ENCODE data around the gene GSKIP. TPM values are rescaled to one million over a fixed set of nuclear protein-coding genes. Genes with fewer than 3 reads are reported as not detected.
A peak's percentile ranks its signal among the peaks of the same experiment; 100 is the strongest.

Gene GSKIP
- total RNA-seq, 1 experiment from 2014 or later, result 26.8 TPM

DNA sequence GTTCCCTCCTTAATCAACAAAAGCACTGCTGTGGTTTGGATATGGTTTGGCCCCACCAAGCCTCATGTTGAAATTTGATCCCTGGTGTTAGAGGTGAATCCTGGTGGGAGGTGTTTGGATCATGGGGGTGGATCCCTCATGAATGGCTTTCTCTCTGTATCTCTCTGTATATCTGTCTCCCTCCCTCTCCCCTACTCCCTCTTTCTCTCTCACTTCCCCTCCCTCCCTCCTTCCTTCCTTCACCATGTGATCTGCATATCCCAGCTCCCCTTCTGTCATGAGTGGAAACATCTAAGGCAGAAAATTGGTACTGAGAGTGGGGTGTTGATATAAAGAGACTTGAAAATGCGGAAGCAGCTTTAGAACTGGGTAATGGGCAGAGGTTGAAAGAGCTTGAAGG, 5.2 kb downstream of the GSKIP start:
- no peak for DNase-seq (ENCODE audit: low read depth)
- in situ Hi-C loops (cut with HindIII; ENCODE audit: low pct_unique_long_range_greater_than_20kb, low sequenced_read_pairs), result no loop called here

GRCh38 chr14:96370528-96370927, 7.2 kb downstream of the GSKIP start:
- in situ Hi-C loops (cut with HindIII; ENCODE audit: low pct_unique_long_range_greater_than_20kb, low sequenced_read_pairs), result no loop called here
- no peak for DNase-seq (ENCODE audit: low read depth)

- in situ Hi-C loops (cut with HindIII; ENCODE audit: low pct_unique_long_range_greater_than_20kb, low sequenced_read_pairs), result no loop called here
- no peak for DNase-seq (ENCODE audit: low read depth)
Observed at GRCh38 chr14:96373538-96373937, 10.2 kb downstream of the GSKIP start.

DNA sequence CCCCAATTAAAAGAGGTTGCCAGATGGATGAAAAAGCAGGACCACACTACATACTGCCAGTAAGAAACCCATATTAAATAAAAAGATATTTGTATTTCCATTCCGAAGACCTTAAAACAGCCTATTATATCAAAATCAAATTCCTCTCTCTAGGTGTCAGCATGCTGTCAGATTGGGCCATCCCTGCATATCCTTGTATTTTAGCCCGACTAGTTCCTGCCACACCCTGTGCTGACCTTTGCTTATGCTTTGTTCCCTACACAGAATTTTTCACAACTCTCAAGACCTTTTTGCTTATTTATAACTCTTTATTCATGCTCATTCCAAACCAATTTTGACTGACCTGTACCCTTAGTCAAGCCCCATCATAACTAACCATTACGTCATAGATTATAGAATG, 12.8 kb downstream of the GSKIP start:
- in situ Hi-C loops (cut with HindIII; ENCODE audit: low pct_unique_long_range_greater_than_20kb, low sequenced_read_pairs), result no loop called here
- DNase-seq (ENCODE audit: low read depth), result no peak

DNA sequence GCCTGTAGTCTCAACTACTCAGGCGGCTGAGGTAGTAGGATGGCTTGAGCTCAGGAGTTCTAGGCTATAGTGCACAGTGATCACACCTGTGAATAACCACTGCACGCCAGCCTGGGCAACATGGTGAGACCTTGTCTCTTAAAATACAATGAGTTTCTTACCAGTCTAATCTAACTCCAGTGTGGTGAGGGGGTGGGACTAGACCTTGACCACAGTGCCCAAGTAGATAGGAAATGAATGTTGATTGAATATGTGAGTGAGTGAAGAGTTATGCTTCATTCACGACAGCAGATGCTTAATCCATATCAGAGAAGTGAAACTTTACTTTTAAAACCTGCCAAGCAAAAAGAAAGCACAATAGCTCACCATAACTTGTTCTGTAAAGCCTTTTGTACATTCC, 17.4 kb downstream of the GSKIP start:
- no peak for DNase-seq (ENCODE audit: low read depth)

GRCh38 chr14:96383445-96383844, 20.1 kb downstream of the GSKIP start:
- in situ Hi-C loops (cut with HindIII; ENCODE audit: low pct_unique_long_range_greater_than_20kb, low sequenced_read_pairs), result no loop called here
- no peak for DNase-seq (ENCODE audit: low read depth)

More for the DNA sequence above, 17.4 kb downstream of the GSKIP start:
- in situ Hi-C loops (cut with HindIII; ENCODE audit: low pct_unique_long_range_greater_than_20kb, low sequenced_read_pairs), result no loop called here

GRCh38 chr14:96384053-96384452, 20.7 kb downstream of the GSKIP start:
- no peak for DNase-seq (ENCODE audit: low read depth)
- in situ Hi-C loops (cut with HindIII; ENCODE audit: low pct_unique_long_range_greater_than_20kb, low sequenced_read_pairs), result no loop called here

DNA sequence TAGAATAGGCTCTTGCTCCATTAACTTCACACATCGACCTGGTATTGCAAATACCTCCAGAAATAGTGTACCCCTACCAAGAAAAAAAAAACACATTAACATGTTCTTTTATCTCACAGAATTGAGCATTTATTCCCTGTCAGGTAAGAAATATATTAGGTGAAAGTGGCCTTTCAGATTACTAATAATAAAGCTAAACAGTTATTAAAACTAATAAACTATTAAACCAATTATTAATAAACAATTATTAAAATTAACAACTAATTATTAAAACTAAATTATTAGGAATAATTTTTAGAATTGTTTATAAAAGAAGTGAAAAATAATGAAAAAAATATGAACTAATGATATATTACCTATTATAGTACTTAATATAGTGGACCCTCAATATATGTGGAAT, 21.4 kb downstream of the GSKIP start:
- in situ Hi-C loops (cut with HindIII; ENCODE audit: low pct_unique_long_range_greater_than_20kb, low sequenced_read_pairs), result no loop called here
- DNase-seq (ENCODE audit: low read depth), result no peak

- in situ Hi-C loops (cut with HindIII; ENCODE audit: low pct_unique_long_range_greater_than_20kb, low sequenced_read_pairs), result no loop called here
Observed at GRCh38 chr14:96385385-96385784, 22.1 kb downstream of the GSKIP start.

GRCh38 chr14:96390965-96391292, 27.6 kb downstream of the GSKIP start:
- no peak for DNase-seq (ENCODE audit: low read depth)

More at GRCh38 chr14:96385385-96385784, 22.1 kb downstream of the GSKIP start:
- DNase-seq (ENCODE audit: low read depth), result no peak

DNA sequence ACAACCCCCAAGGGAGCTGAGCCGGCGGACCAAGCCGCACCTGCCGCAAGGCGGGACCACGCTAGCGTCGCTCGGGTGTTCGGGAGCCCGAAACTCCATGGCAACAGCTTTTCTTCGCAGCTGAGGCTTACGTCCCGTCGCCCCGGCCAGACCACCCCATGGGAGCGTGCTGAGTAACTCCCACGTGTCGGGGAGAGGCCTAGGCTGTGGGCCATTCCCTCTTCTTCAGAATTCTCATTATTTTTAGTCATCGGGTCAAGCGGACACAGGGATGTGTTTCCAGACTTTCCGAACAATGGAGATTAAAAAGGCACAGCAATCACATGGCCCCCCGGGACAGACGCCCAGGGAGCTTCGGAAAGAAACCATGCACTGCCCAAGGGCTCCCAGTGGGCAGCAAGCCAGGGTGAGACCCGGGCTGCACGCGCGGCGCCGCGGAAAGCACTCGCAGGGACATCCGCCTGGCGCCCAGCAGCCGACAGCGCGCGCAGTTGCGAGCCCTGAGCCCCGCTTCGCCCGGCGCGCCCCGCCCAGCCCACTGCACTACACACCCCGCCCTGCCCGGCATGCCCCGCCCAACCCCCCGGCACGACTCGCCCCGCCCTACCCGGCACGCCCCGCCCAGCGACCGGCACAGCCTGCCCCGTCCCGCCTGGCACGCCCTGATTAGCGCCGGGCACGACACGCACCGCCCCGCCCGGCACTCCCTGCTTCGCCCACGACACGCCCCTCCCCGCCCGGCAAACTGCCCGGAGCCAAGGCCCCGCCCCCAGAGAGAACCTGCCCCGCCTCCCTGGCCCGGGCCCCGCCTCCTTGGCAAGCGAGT, 28.2 kb downstream of the GSKIP start:
- in situ Hi-C loops (cut with HindIII; ENCODE audit: low pct_unique_long_range_greater_than_20kb, low sequenced_read_pairs), result no loop called here
- DNase-seq (ENCODE audit: low read depth), result peak; percentile 62

More at GRCh38 chr14:96390965-96391292, 27.6 kb downstream of the GSKIP start:
- in situ Hi-C loops (cut with HindIII; ENCODE audit: low pct_unique_long_range_greater_than_20kb, low sequenced_read_pairs), result no loop called here

DNA sequence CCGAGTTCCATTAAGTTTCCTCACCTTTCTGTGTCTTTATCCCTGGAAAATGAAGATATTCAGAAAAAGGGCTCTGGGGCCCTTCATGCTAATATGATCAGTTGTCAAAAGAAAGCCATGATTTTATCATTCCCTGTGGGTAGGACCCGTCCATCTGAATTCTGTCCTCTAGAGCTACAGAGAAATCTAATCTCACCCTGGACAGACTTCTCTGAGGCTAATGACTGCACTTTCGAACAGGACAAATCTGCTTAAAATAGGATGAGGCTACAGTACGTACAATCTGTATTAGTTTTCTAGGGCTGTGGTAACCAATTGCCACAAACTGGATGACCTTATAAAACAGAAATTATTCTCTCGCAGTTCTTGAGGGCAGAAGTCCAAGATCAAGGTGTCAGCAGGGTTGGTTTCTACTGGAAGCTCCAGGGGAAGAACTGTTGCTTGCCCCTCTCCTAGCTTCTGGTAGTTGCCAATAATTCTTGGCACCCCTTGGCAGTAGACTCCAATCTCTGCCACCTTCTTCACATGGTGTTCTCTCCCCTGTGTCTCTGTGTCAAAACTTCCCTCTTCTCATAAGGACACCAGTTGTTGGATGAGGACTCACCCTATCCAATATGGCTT, 29.9 kb downstream of the GSKIP start:
- DNase-seq (ENCODE audit: low read depth), result no peak
- in situ Hi-C loops (cut with HindIII; ENCODE audit: low pct_unique_long_range_greater_than_20kb, low sequenced_read_pairs), result no loop called here

DNA sequence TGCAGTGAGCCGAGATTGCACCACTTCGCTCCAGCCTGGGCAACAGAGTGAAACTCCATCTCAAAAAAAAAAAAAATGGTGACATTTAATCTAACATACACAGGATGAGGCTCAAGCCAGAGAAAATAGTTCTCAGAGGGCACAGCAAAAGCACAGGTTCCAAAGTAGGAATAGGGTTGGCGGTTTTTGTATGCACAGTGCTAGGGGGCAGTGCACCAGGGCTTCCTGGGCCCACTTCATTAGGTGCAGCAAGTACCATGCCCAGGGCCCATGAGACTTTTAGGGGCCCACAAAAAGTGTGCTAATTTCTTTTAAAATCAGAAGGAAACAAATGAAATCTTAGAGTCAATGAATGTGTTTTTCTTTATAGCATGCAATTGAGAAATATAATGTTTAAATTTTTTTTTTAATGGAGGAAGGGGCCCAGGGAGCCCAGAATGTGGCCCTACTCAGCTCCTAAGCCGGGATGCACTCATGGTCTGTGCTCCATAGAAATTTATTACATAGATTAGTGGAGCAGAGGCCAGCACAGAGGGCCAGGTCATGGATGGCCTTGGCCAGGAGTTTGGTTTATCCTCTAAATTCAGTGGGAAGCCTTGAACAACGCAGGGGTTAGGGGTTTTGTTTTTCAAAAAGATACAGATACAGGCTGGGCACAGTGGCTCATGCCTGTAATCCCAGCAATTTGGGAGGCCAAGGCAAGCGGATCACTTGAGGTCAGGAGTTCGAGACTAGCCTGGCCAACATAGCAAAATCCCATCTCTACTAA, 30.9 kb downstream of the GSKIP start:
- DNase-seq (ENCODE audit: low read depth), result no peak
- in situ Hi-C loops (cut with HindIII; ENCODE audit: low pct_unique_long_range_greater_than_20kb, low sequenced_read_pairs), result no loop called here

- in situ Hi-C loops (cut with HindIII; ENCODE audit: low pct_unique_long_range_greater_than_20kb, low sequenced_read_pairs), result no loop called here
- no peak for DNase-seq (ENCODE audit: low read depth)
Observed at GRCh38 chr14:96398432-96398831, 35.1 kb downstream of the GSKIP start.

- in situ Hi-C loops (cut with HindIII; ENCODE audit: low pct_unique_long_range_greater_than_20kb, low sequenced_read_pairs), result no loop called here
- no peak for DNase-seq (ENCODE audit: low read depth)
Observed at GRCh38 chr14:96398921-96399320, 35.6 kb downstream of the GSKIP start.

DNA sequence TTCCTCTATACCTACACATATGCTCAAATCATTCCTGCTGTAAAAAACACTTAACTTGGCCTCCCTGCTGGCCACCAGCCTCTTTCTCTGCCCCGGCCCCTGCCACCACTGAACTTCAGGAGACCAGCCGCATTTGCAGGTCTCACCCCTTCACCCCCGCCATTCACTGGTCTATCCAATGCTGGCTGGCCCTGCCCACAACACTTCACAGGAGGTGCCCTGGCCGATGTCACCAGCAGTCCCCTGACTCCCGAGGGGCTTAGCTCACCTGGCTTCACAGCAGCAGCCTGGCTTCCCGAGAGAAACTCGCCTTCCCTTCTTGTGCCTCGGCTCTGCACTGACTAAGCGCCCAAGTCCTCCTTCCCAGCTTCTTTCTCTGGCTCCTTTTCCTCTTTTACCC, 36.1 kb downstream of the GSKIP start:
- no peak for DNase-seq (ENCODE audit: low read depth)
- in situ Hi-C loops (cut with HindIII; ENCODE audit: low pct_unique_long_range_greater_than_20kb, low sequenced_read_pairs), result no loop called here

DNA sequence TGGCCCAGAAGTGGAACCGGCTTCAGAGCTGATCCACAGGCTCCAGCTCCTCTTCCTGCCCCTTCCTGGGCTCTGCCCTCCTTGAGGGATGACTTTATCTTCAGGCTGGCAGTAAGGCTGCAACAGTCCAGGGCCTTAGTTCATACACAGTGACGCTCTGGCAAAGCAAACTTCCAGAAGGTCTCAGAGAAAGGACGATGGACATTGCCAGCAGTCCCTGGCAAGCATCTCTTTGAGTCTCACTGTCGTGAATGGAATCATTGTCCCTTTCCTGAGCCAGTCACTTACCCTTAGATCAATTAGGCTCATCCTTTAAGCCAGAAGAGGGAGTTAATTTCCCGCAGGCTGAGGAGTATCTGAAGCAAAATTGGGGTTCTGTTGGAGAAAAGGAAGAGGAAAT, 37.2 kb downstream of the GSKIP start:
- in situ Hi-C loops (cut with HindIII; ENCODE audit: low pct_unique_long_range_greater_than_20kb, low sequenced_read_pairs), result no loop called here

DNA sequence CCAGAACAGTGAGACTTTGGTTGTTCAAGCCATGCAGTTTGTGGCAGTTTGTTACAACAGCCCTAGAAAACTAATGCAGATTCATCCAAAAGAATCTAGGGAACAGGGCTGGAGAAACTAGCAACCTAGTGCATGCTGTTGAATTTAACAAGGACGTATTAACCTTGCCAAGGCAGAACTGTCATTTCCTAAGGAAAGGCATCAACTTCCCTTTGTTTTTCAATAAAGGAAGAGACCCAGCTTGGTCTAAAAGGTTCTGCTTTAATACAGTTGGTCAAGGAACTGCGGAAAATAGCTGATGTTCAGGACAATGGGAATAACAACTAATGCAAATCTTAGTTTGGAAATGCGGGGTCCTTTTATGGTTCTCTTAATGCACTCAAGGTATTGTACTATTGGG, 40.1 kb downstream of the GSKIP start:
- no peak for DNase-seq (ENCODE audit: low read depth)
- in situ Hi-C loops (cut with HindIII; ENCODE audit: low pct_unique_long_range_greater_than_20kb, low sequenced_read_pairs), result no loop called here

More for the DNA sequence above, 37.2 kb downstream of the GSKIP start:
- DNase-seq (ENCODE audit: low read depth), result no peak

- in situ Hi-C loops (cut with HindIII; ENCODE audit: low pct_unique_long_range_greater_than_20kb, low sequenced_read_pairs), result no loop called here
- DNase-seq (ENCODE audit: low read depth), result no peak
Observed at GRCh38 chr14:96405677-96406076, 42.4 kb downstream of the GSKIP start.
